Endothelial cell of umbilical vein (primary cell): ENCODE measurements around the gene SUCLG1. TPM values are rescaled to one million over a fixed set of nuclear protein-coding genes. Genes with fewer than 3 reads are reported as not detected.

ENCODE experiments used
- BruUV-seq: library from RNA; stranded (reverse); fragments of 400-500 nt; replicated peaks from 2 replicates; lab custom pipeline; 2021; lab: Mats Ljungman, UMichigan
- CTCF ChIA-PET: fragments of 300-600, 350-600 bp; sonication (Branson Sonifier 250); formaldehyde crosslinking; loops from one replicate; lab custom pipeline; 2021; ENCODE audit warnings: antibody characterized with exemption, inconsistent platforms; lab: Charles Lee
- POLR2A ChIA-PET: fragments of 300-600, 350-600 bp; sonication (Branson Sonifier 250); formaldehyde crosslinking; loops from one replicate; lab custom pipeline; 2021; ENCODE audit warnings: antibody characterized with exemption, inconsistent platforms; lab: Charles Lee
- DNase-seq: peaks from one replicate; pipeline ENCODE4 v3.0.0-alpha.2; 2011; ENCODE audit warnings: low read depth, low spot score
- FAIRE-seq: peaks from 2 replicates; lab custom pipeline; 2011; peaks lifted over from hg19 to GRCh38; lab: Jason Lieb, UNC
- H2AFZ ChIP-seq: 2 replicates; pipeline ENCODE4 v1.6.0; 2012; ENCODE audit warnings: low read depth, low read length, control low read depth, inconsistent platforms
- H3K27ac ChIP-seq: 2 replicates; pipeline ENCODE4 v1.5.1; 2011; ENCODE audit warnings: low read depth, mild to moderate bottlenecking, control low read depth, low read length, moderate library complexity; ENCODE audit not compliant: insufficient read depth
- H3K27me3 ChIP-seq, 2 experiments: 2 replicates each; pipeline versions ENCODE4 v1.6.0 to v1.6.1; 2011; ENCODE audit warnings: low read length in 2 of 2, mixed read lengths in 1 of 2; ENCODE audit not compliant: control insufficient read depth in 2 of 2, insufficient read depth in 2 of 2
- H3K36me3 ChIP-seq, 2 experiments: 2 replicates in 1 of 2; 3 replicates in 1 of 2; pipeline ENCODE4 v1.5.1; 2011; ENCODE audit warnings: low read length in 2 of 2, mild to moderate bottlenecking in 1 of 2, moderate library complexity in 1 of 2; ENCODE audit not compliant: control insufficient read depth in 2 of 2, insufficient read depth in 2 of 2; ENCODE audit errors: extremely low read depth in 1 of 2
- H3K4me1 ChIP-seq: 3 replicates; pipeline ENCODE4 v1.5.1; 2011; ENCODE audit warnings: mild to moderate bottlenecking, low read length; ENCODE audit not compliant: control insufficient read depth, insufficient read depth; ENCODE audit errors: extremely low read depth
- H3K4me2 ChIP-seq: 2 replicates; pipeline ENCODE4 v1.6.1; 2011; ENCODE audit warnings: low read length, control low read depth, mixed read lengths; ENCODE audit not compliant: insufficient read depth
- H3K4me3 ChIP-seq, 3 experiments: fragments of 200-600 bp in 1 of 3; sonication (generic), shearing (Covaris generic) in 1 of 3; replicated peaks in 1 of 3; 2 replicates each; pipeline ENCODE4 v1.5.1; 2011 to 2016; ENCODE audit warnings: control low read depth in 3 of 3, low read length in 3 of 3, mild to moderate bottlenecking in 2 of 3, inconsistent platforms in 1 of 3, low read depth in 1 of 3, moderate library complexity in 1 of 3; ENCODE audit not compliant: insufficient read depth in 1 of 3
- H3K79me2 ChIP-seq: 2 replicates; pipeline ENCODE4 v1.6.0; 2012; ENCODE audit warnings: low read length, inconsistent platforms; ENCODE audit not compliant: control insufficient read depth, insufficient read depth
- H3K9ac ChIP-seq: replicated peaks from 2 replicates; pipeline ENCODE3; 2011; ENCODE audit warnings: low read length, control low read depth; ENCODE audit not compliant: insufficient read depth; ENCODE audit errors: extremely low read depth
- H3K9me1 ChIP-seq: replicated peaks from 3 replicates; pipeline ENCODE4 v1.6.0; 2011; ENCODE audit warnings: mild to moderate bottlenecking, low read length; ENCODE audit not compliant: control insufficient read depth, insufficient read depth; ENCODE audit errors: extremely low read depth
- H3K9me3 ChIP-seq: replicated peaks from 2 replicates; pipeline ENCODE4 v1.5.1; 2012; ENCODE audit warnings: low read length, inconsistent platforms; ENCODE audit not compliant: control insufficient read depth, insufficient read depth
- H4K20me1 ChIP-seq: replicated peaks from 2 replicates; pipeline ENCODE3; 2011; ENCODE audit warnings: mild to moderate bottlenecking, low read length; ENCODE audit not compliant: control insufficient read depth, insufficient read depth; ENCODE audit errors: extremely low read depth
- CTCF ChIP-seq, 2 donors: IDR thresholded peaks; 1 replicate in 1 of 2; 2 replicates in 1 of 2; pipeline ENCODE4 v1.5.1; 2011; ENCODE audit warnings: low read length in 2 of 2, mild to moderate bottlenecking in 2 of 2, moderate library complexity in 2 of 2, control low read depth in 1 of 2, inconsistent platforms in 1 of 2, low read depth in 1 of 2; ENCODE audit not compliant: insufficient read depth in 1 of 2; ENCODE audit errors: extremely low read depth in 1 of 2
- EZH2 ChIP-seq: IDR thresholded peaks from 2 replicates; pipeline ENCODE4 v1.6.1; 2012; ENCODE audit warnings: borderline replicate concordance, low read depth, mild to moderate bottlenecking, moderate library complexity, low read length, inconsistent platforms; ENCODE audit not compliant: severe bottlenecking
- FOS ChIP-seq: IDR thresholded peaks from 2 replicates; pipeline ENCODE4 v1.6.1; 2011; ENCODE audit warnings: mild to moderate bottlenecking, low read length, moderate library complexity, borderline replicate concordance; ENCODE audit not compliant: insufficient read depth
- GATA2 ChIP-seq: IDR thresholded peaks from 2 replicates; pipeline ENCODE4 v1.7.0; 2011; ENCODE audit warnings: low read depth, mild to moderate bottlenecking, moderate library complexity, mixed read lengths, low read length; ENCODE audit not compliant: insufficient read length, insufficient read depth
- JUN ChIP-seq: IDR thresholded peaks from 2 replicates; pipeline ENCODE4 v1.6.1; 2011; ENCODE audit warnings: borderline replicate concordance, low read depth; ENCODE audit not compliant: insufficient read length, insufficient read depth
- MAX ChIP-seq: IDR thresholded peaks from 2 replicates; pipeline ENCODE4 v1.6.1; 2011; ENCODE audit not compliant: insufficient read depth, insufficient read length
- MYC ChIP-seq: IDR thresholded peaks from one replicate; pipeline ENCODE4 v1.6.1; 2011; ENCODE audit warnings: mild to moderate bottlenecking, low read depth, low read length
- POLR2A ChIP-seq: IDR thresholded peaks from 2 replicates; pipeline ENCODE4 v1.6.1; 2012; ENCODE audit warnings: low read depth, mild to moderate bottlenecking, control low read depth, low read length
- POLR2AphosphoS5 ChIP-seq: IDR thresholded peaks from 2 replicates; pipeline ENCODE4 v1.6.1; 2012; ENCODE audit warnings: low read depth, mild to moderate bottlenecking, control low read depth, low read length, moderate library complexity; ENCODE audit not compliant: insufficient read depth
- dilution Hi-C: fragments of 300-500 bp; cut with MboI; formaldehyde crosslinking; loops from one replicate; pipeline ENCODE4 v1.15.0; 2019; ENCODE audit warnings: low sequenced_read_pairs; ENCODE audit not compliant: extremely low pct_ligation_motif_present
- intact Hi-C: fragments of 100-400 bp; cut with micrococcal nuclease; formaldehyde crosslinking; loops from one replicate; pipeline ENCODE4 v1.10.0; 2022
- polyA plus RNA-seq, 4 experiments: library from polyadenylated mRNA; depleted of rRNA in 3 of 4; stranded (reverse) in 3 of 4; unstranded in 1 of 4; fragments of >200 nt; gene quantifications; 2 replicates each; pipeline versions ENCODE4 v1.2.1 to v1.2.3, GENCODE V29; 2011 to 2012; ENCODE audit warnings: missing spikeins in 1 of 4
- total RNA-seq: library from RNA; stranded (reverse); gene quantifications from 2 replicates; pipeline ENCODE4 v1.2.3, GENCODE V29; 2021

The SUCLG1 gene
- total and polyA plus RNA-seq, 2 donors (not counting 3 experiments of a cell fraction or from before 2014, with no cell fraction given) = 31.7 to 59.2 TPM

DNA sequence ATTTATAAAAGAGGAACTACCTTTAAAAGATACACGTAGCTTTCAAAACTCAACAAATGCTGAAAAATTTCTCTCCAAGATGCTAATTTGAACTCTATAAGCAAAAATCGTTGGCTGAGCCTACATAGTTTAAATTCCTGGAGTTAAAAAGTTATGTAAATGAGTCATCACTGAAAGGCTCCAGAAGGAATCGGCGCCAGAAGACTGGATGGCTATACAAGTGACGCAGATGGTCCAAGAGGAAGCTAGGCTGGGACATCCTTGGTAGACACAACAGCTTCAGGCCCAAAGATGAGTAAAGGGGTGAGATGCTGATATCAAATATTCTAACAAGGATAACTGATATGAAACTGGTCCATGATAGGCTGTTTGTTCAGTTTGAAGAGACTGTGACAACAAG is 34.4 kb upstream of the SUCLG1 start:
- TF ChIP-seq MYC (no peak), FOS (peak; percentile 83), MAX (no peak), JUN (peak; percentile 84), CTCF (IDR thresholded peaks at IDR 0.05; ENCODE audit: extremely low read depth in 1 of 2, insufficient read depth in 1 of 2, low read depth in 1 of 2, low read length in 2 of 2) (no peak), EZH2 (no peak), GATA2 (no peak), POLR2A (no peak), POLR2AphosphoS5 (no peak)
- no TSS peak for BruUV-seq
- peak overlapping the region; percentile 86 for H3K9ac ChIP-seq
- H3K4me3 ChIP-seq = no peak overlapping the region
- ChIA-PET POLR2A (no interaction called here), CTCF (interaction anchor here (0.9 to 2.7 kb wide), 8 partner anchors 22 to 805 kb away, joined by 3 to 13 read pairs (median 4); partner anchors contain the start of gene DNAH6)
- no peaks in the 10 kb centered on the region for H4K20me1 ChIP-seq
- H3K4me2 ChIP-seq = peak overlapping the region; percentile 67
- H3K9me3 ChIP-seq = no peaks in the 10 kb centered on the region
- H3K79me2 ChIP-seq = no peaks in the 10 kb centered on the region
- intact Hi-C loops (loop anchor here (10.0 kb wide), 1 partner anchor 801 kb away; no protein-coding TSS in a partner anchor), dilution Hi-C loops (no loop called here)
- H2AFZ ChIP-seq = no peak overlapping the region
- no peaks in the 10 kb centered on the region for H3K9me1 ChIP-seq
- FAIRE-seq (peak; percentile 77), DNase-seq (peak; percentile 60)
- peak overlapping the region; percentile 99 for H3K27ac ChIP-seq
- peaks cover 21% of the 10 kb centered on the region for H3K4me1 ChIP-seq
- H3K36me3 ChIP-seq = no peaks in the 10 kb centered on the region
- H3K27me3 ChIP-seq = no peaks in the 10 kb centered on the region
